ENCODE measurements around the gene FGF14.

DNA sequence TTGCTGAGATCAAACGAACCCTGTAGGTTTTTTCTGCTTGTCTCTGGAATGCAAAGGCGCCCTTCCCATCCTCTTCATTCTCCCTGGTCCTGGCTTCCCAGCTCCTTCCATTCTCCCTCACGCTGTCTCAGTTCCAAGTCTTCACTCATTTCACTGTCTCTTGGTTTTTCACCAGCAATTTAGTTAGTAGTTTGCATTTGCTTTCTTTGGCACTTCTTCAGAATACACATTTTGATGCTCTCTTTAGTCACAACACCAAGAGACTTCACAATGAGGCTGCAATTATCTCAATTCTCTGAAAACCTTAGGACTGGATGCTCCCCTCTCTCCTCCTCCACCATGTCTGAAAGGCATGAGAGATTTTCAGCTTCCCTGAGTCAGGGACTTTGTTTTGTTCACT is 470.7 kb downstream of the FGF14 start:
- TF ChIP-seq GATA2 (IDR thresholded peaks at IDR 0.05; ENCODE audit: low read depth, low read length) (no peak), GATA3 (IDR thresholded peaks at IDR 0.05; ENCODE audit: low read depth, low read length) (no peak)
